Superior temporal gyrus (tissue), 1 donor: Measurements from ENCODE around the gene RNF207.
A peak's percentile ranks its signal among the peaks of the same experiment; 100 is the strongest.

ENCODE experiments used
- DNase-seq: peaks from one replicate; pipeline ENCODE4 v3.0.0-alpha.2; 2016; ENCODE audit errors: extremely low spot score

RNF207 gene, protein sequence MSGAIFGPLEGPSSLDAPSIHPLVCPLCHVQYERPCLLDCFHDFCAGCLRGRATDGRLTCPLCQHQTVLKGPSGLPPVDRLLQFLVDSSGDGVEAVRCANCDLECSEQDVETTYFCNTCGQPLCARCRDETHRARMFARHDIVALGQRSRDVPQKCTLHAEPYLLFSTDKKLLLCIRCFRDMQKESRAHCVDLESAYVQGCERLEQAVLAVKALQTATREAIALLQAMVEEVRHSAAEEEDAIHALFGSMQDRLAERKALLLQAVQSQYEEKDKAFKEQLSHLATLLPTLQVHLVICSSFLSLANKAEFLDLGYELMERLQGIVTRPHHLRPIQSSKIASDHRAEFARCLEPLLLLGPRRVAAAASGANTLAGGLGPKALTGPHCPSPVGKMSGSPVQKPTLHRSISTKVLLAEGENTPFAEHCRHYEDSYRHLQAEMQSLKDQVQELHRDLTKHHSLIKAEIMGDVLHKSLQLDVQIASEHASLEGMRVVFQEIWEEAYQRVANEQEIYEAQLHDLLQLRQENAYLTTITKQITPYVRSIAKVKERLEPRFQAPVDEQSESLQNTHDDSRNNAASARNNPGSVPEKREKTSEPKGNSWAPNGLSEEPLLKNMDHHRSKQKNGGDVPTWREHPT

DNA sequence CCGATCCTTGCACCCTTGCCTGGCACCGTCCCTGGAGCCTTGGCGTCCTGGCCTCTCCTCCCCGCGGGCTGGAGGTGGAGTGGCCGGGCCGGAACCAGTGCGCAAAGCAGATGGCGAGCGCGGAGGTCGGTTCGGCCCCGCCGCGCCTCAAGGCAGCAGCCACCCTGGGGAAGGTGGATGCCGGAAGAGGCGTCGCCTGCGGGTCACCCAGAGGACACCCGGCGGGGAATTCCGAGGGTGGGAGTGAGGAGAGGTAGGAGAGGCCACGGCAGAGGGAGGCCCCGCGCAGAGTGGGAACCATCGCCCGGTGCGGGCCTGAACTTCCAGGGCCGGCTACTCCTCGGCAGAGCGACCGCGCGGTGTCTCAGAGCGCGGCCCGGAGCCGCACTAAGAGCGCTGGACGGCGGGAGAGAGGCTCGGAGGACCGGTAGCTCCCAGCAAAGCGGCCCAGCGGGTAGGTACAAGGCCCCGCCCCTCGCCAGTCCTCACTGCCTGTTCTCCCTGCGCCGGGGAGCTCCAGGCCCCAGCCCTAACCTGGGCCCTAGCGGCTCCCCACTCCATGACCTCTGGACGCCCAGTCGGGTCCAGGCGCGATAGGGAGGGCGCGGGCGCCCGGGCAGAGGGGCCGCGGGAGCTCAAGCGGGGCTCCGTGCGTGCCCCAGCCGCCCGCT, at the start of gene RNF207:
Gene RNF207, plus strand, starts transcription at position 271 of the 671 bp plus-strand sequence. CDS start 417 bp downstream, outside the sequence.
- DNase-seq, result no peak

DNA sequence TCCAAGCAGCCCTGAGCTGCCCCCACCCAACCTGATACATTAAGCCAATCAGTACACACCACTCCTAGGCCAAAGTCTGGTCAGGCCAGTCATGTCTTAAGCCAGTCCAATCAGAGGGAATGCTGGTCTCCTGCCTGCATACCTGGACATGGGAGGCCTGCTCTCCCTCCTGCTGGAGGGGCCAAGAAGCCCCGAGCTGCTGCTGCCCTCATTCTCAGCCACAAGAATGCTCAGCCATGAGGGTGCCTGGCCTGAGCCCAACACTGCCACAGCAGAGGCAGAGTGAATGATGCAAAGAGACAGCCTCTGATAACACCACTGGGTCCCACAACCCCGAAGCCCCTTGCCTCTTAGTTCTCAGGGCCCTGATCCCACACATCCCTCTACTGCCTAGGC, 48.8 kb upstream of the RNF207 start:
- no peak for DNase-seq

DNA sequence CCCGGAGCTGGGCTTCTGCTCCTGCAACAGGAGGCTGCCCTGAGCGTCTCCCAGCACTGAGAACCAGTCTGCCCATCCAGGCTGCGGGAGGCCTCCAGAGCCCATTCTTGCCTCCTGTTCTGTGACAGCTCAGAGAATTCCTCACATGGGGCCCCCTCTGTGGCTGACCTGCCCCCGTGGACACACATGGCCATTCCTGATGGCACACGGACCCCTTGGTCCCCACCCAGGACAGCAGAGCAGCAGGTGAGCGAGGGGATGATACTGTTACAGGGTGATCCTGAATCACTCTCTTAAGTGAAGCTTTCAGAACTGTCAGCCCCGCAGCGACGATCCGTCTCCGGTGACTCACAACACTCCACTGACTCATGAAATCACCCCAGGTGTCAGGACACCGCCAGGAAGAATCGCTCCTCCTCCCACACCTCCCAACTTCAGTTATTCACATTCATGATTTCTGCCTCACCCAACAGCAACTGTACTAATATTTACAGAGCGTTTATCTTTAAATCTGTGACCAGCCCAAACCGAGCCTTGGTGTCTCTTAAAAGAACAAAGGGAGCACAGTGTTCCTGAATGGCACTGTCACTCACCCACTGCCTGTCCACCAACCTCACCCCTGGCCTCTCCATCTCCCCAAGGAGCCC, 48.3 kb upstream of the RNF207 start:
- no peak for DNase-seq

DNA sequence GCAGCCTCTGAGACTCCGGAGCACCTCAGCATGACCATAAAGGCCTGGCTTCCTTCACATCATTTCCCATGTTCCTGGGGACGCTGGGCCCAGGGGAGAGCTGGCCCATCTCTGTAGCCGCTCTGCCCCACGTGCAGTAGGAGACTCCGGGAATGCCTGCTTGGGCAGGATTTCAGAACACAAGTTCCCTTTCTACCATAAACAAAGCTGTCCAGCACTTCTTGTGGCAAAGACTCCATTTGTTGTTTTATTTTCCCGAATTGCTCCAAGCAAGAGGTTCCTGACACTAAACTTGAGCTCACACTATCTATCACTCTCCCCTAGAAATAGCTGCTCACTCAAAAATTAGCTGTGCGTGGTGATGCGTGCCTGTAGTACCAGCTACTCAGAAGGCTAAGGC, 47.7 kb upstream of the RNF207 start:
- DNase-seq, result no peak

DNA sequence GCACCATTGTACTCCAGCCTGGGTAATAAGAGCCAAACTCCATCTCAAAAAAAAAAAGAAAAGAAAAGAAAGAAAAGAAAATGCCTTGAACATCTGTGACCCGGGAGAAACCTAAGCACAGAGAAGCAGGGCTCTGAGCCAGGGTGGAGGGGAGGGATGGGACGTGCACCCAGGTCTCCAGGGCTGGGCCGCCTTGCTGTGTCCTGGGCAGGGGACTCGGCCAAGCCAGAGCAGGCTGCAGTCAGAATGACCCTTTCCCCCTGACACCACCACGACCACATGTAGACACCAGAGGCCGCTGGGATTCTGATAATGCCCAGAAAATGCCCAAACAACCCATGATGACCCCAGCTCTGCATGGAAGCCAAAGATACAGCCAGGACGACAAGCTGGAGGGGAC, 43.6 kb upstream of the RNF207 start:
- no peak for DNase-seq

DNA sequence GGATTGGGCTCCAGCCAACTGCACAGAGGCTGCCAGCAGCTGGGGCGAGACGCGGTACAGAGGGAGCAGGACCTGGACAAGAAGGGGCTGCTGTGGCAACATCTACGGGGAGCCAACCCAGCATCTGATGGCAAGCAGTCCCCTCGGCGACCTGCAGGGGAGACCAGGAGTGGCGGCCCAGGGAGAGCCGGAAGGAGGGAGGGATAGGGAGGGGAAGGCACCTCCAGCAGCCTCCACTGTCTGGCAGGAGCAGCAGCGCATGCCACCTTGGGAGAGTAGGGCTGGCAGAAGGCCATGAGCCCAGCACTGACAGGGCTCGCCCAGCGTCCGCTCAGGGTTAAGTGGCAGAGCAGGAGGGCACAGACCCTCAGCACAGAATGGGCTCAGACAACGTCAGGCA, 43.1 kb upstream of the RNF207 start:
- no peak for DNase-seq

DNA sequence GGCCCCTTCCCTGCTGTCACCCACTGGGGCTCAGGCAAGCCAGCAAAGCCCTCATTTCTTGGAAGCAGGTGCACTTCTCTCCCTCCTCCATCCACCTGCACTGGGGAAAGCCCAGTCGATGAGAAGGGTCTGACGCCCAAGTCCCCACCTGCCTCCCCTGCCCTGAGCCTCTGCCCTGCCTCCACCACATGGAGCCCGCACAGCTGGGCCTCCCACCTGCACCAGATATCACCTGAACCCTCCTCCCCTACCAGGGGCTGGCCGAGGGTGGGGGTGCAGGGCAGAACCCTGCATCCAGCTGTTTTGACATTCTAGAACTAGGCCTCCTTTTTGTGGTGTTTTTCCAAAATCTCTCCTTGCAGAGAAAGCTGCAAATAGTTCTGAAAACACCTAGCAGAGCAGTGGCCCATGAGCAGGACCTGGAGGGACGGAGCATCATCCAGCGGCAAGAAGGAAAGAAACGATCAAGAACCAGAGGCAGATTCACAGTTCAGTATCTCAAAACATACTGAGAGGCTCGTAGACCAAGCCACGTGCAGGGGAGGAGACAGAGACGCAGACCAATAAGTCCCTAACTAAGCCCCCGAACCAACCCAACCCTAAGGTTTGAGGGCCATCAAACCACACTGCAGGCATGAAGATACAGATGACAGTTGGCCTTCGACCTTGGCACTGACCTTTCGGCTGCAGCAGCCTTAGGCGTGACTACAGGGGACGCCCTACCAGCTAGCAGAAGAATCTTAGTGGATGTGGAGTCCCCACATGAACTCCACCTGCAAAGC, 42.5 kb upstream of the RNF207 start:
- no peak for DNase-seq

DNA sequence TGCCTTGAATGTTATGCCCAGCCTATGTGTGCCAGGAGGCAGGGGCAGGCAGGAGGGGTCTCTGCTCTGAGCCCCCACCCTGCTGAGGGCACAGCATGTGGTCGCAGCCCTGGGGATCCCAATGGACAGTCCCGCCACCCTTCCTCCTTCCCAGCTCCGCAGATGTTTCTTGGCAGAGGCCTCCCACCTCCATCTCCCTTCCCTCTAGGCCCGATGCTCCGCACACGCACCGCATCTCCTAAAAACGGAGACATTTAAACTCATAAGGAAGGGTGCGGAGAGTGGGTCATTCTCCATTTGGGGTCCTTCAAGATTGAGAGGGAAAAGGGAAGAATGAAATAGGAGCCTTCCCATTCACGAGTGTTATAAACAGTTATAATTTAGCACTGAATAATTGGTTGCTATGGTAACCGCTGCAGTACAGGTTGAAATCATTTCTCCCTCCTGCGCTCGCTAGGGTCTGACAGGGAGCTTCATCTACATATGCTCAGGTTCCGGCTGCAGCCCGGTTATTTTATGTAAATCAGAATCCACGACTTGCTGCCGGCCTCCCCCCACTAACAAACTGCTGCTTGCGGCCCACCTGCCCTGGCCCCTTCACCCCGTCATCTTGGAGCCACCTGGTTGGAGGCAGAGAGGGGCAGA, 41.8 kb upstream of the RNF207 start:
- peak; percentile 69 for DNase-seq

DNA sequence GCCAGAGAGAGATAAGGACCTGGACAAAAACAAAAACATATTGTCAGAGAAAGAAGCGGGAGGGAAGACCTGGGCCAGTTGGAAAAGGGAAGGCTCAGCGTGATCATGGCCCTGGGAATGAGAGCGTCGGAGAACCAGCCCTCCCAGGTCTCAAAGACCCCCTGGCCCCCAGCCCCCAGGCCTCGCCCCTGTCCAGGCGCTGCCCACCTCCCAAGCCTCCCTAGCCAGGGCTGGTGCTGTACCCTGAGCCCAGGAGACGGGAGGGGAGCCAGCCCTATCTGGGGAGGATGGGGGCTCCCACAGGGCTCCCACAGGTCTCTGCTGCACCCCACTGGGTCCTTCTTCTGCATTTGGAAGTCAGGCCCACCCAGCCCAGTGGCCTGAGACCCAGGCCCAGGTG, 40.9 kb upstream of the RNF207 start:
- no peak for DNase-seq

DNA sequence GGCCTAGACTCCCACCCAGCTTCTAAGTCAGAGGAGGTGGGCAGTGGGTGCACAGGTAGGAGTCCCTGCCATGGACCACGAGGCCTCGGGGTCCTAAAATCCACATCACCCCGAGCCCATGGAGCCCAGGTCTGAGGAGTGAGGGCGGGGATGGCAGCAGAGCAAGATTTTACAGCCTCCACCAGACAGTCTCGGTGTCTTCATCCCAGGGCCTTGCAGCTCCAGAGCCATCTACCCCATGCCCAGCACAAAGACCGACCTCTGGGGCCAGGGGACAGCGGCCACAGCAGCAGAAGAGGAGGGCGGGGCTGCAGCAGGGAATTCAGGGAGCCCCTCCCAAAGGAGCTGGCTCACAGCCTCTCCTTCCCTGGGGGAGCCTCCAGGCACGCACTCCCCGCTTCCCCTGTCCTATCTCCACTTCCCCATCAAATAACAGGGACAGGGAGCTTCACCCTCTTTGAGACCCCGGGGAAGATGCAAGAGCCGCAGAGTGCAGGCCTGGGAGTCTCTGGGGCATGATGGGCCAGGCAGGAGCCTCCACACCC, 40.4 kb upstream of the RNF207 start:
- no peak for DNase-seq

DNA sequence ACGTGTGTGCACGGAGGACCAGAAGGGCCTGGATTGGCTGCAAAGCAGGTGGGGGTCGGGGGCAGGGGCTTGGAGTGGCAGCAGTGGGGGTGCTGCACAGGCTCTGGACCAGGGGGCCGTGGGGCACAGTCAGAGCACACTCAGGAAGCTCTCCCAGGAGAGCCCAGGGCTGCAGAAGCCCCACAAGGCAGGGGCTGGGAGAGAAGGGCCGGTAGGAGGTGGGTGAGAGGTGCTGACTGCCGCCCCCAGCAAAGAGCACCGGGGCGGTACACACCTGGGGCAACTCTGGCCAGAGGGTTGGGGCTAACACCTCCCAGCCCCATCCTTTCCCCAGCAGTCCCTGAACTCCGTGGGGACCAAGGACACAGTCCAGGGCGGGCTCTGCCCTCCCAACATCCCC, 39.7 kb upstream of the RNF207 start:
- DNase-seq, result no peak

DNA sequence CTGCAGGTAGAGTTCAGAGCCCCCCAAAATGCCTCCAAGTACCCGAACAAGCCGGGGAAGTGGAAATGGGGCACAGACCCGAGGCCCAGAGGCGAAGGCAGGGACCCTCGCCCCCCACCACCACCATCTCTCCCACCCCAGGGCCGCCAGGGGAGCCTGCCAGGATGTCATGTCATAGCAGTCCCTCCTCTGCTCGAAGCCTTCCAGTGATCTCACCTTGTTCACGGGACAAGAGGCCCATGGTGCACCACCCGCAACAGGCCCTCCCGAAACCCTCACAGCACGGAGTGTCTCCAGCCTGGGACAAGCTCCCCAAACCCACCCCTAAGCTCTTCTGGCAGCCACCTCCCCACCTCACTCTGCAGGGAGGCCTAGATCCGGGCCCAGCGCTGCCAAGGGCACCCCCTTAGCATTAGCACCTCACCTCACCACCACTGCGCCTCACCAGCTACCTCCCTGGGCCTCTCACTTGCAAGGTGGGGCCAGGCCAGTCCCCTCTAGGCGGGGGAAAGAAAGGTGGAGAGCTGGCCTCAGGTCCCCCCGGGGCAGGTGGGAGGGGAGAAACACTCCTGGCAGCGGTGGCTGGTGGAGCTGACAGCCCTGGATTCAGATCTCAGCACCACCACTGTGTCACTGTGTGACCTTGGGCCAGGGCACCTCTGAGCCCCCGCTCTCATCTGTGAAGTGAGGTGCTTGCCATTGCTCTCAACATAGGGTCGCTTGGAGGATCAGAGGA, 39.1 kb upstream of the RNF207 start:
- no peak for DNase-seq

DNA sequence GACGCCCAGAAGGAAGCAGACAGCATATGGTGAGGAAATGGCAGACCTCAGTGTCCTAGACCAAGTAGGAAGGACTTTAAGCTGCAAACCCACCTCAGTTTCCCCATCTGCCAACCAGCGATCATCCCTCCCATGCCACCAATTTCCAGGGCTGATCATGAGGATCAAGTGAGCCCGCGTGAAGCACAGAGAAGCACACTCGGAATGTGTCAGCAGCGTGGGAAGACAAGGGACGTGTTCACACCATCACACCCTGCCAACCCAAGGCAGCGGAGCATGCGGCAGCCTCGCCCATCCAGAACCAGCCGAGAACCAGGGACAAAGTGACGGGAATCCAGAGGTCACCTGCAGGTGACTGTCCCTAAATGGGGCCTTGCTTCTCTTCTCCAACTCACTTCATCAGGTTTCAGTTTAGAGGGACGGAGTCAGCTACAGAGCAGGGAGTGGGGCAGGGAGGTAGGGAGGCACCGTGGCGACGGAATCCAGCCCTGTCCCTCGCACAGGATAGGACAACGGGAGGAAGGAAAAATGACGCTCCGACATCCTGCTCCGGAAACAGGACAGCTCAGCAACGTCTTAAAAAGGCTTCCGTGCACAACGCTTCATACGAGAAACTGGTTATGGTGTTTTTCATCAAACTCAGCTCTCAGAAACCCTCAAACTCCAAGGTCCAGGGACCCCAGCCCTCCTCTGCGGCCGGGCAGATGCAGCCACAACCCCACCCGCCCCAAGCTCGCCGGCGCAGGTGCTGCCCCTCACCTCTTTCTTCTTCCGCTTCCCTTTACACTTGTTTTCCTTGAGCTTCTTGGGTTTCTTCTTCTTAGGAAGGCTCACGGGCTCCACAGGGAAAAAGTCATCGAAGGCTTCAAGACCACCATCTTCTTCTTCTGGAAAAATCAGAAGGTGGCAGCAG, 38.3 kb upstream of the RNF207 start:
- DNase-seq, result no peak

DNA sequence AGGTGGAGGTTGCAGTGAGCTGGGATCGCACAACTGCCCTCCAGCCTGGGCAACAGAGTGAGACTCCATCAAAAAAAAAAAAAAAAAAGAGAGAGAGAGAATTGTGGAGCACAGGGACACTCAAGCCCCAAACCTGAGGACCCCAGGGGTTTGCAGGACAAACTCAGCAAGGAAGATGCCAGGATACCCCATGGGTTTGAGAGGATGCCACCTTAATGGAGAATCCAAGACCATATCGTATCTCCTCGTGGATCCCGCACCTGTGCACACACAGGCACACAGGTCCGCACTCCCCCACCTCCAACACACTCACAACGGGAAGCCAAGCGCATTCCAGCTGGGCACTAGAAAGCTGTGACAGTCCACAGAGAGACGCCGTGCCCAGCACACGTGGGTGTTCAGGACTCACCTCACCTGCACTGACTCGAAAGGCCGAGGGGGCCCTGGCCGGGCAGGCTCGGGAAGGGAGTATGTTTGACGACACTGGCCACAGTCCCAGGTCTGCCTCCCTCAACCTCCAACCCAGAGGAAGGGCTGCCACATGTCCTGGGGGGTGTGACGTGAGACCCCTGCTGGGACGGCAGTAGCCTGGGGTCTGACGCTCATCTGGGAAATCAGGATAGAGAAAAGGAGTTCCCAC, 36.9 kb upstream of the RNF207 start:
- no peak for DNase-seq

DNA sequence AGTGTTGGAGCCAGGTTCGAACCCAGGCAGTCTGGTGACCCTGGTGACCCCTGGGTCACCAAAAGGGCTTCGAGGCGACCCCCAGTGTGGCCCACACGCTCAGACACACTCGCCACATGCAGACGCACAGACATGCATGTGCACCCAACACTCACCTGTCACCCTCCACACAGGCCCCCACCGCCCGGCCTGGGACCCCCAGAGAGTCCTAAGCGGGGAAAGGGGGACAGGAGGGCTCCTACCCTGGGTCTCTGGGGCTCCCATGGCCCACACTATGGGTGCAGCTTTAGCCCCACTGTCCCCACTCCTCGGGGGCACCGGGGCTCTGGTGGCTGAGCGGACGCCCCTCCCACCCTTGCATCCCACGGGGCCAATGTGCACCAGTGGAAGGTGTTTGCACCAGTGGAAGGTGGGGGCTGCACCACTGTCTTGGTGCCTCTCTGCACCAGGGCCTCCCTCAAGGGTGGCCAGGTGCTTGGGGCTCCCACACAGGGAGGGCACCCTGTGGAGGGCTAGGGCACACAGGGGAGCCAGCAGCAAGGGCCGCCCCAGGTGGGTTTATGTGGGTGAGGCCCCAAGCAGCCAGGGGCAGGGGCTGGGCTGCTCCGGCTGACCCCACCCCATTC, 35.7 kb upstream of the RNF207 start:
- DNase-seq, result no peak

DNA sequence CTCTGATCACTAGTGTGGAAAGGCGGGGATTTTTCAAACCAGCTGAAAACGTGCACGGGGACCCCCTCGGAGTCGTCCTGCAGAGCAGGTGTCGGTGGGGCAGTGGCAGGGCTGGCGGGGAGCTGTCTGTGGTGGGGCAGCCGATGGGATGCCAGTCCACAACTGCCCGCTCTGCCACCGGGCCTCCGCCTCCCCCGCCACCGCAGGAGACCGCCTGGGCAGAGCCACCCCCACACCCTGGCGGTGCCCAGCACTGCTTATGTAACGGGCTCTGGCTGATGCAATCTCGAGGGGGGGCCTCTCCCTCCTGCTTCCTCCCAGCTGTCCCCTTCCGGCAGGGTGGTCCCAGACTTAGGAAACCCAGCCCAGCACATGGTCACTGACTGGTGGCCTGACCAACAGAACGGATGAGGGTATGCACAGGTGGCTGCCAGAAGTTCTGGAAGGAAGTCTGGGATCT, 35.1 kb upstream of the RNF207 start:
- DNase-seq, result no peak

DNA sequence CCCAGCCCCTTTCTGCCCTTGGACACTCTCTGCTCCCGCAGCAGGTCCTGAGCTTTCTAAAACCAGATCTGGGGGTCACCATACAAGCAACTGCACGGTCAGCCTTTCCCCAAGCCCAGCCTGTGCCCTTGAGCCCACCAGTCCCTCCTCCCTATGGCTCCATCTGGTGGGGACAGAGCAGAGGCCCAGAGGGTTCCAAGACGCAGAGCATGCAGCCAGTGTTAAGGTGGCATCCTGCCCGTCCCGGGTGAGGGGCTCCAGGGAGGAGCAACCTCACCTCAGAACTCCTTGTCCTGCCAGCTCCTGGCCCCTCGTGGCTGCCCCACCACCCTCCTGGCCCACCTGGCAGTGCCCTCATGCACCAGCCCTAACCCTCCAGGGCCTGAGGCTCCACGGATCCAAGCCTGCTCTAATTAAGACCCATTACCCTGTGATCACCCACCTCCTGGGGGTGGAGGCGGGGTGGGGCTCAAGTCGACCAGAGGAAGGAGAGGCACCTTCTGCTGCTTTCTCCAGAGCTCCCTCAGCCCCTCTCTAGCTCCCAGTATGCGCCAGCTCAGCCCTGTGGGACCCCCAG, 34.3 kb upstream of the RNF207 start:
- no peak for DNase-seq

DNA sequence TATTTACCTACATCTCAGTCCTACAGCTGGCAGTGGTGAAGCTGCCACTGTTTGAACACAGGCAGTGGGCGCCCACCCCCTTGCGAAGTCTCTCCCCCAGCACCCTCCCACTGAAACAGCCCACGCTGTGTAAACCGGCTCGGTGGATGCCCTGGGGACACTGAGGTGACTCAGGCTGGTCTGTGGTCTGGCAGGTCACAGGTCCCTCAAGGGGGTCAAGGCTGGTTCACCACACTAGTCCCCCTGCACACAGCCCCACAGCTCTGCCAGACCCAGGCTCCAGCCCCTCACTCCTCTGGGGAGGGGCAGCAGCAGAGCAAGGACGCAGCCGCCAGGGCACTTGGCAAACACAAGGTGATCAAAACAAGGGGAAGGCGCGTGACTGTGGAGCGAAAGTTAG, 33.4 kb upstream of the RNF207 start:
- DNase-seq, result no peak
